ENCODE data around the gene MYH14.

Gene MYH14

DNA sequence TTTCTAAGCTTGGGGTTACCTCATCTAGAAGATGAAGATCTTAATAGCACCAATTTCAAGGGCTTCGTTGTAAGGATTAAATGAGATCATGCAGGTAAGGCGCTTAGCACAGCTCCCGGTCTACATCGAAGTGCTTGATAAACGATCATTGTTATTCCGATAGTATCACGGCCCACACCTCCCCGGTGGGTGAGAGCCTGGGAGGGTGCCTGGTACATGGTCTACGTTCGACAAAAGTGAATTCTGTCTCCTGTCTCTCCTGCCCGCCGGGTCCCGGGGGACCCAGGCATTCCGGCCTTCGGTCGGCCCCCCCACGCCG, 501 bp upstream of the MYH14 start:
- H3K36me3 Mint-ChIP-seq = no peaks in the 10 kb centered on the region
- CTCF ChIA-PET = no interaction called here
- no peaks in the 10 kb centered on the region for H3K4me1 Mint-ChIP-seq
- no peak overlapping the region for H3K4me3 Mint-ChIP-seq
- no peak overlapping the region for H3K27ac Mint-ChIP-seq
- H3K9me3 Mint-ChIP-seq = no peaks in the 10 kb centered on the region
- no peak for DNase-seq
- H3K27me3 Mint-ChIP-seq = peaks cover 66% of the 10 kb centered on the region

DNA sequence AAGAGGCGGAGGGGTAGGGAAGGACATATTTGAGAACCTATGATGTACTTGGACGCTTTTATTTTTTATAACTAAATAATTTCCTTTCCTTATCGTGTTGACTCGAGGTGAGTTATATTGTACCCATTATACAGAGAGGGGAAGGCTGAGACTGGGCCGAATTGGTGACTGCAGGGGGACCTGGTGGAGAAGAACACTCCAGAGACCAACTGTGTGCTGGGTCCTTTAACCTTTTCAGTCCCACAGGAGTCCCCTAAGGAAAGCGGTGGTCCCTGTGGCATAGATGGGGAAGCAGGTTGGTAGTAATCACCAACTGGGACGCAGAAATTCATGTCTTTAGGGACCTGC, 633 bp downstream of the MYH14 start:
- Mint-ChIP-seq H3K9me3 (no peaks in the 10 kb centered on the region), H3K4me1 (no peaks in the 10 kb centered on the region), H3K27ac (no peak overlapping the region), H3K27me3 (peaks cover 63% of the 10 kb centered on the region), H3K4me3 (no peak overlapping the region), H3K36me3 (no peaks in the 10 kb centered on the region)
- DNase-seq = no peak
- CTCF ChIA-PET = no interaction called here

DNA sequence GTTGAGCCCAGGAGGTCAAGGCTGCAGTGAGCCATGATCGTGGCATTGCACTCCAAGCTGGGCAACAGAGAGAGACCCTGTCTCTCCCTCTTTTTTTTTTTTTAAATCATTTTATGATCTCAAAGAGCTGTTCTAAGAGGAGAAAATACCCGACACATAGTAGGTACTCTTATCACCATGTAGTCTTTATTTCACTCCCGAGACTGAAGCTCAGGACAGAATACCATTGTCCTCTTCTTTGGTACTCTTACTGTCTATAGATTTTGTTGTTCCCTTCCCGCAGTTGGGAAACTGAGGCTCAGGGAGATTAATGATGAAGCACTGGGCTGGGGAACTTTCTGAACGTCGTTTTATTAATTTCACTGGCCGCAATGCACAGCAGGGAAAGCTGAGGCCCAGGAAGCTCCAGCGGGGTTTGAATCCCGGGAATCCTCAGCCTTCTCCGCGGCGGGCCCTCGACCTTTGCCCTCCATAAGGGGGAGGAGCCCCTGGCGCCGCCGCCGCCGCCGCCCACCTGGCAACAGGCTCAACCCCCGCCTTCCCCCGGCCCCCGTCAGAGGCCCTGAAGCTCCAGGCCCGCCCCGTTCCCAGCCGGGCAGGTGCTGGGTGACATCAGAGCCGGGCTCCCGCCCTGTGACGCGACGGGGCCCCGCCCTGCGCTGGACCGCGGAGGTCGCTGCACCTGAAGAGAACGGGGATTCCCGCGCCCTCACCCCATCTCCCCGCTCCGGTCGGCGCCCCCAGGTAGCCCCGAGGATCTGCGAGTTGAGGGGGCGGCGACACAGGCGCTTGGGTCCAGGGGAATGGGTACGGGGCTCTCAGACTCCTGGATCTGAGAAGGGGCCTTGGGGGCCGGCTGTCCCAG, 1.6 kb downstream of the MYH14 start:
- no peak for DNase-seq
- Mint-ChIP-seq H3K4me3 (no peak overlapping the region), H3K27me3 (peaks cover 58% of the 10 kb centered on the region), H3K9me3 (peaks cover 1% of the 10 kb centered on the region), H3K27ac (no peak overlapping the region), H3K4me1 (no peaks in the 10 kb centered on the region), H3K36me3 (no peaks in the 10 kb centered on the region)
- CTCF ChIA-PET = no interaction called here

DNA sequence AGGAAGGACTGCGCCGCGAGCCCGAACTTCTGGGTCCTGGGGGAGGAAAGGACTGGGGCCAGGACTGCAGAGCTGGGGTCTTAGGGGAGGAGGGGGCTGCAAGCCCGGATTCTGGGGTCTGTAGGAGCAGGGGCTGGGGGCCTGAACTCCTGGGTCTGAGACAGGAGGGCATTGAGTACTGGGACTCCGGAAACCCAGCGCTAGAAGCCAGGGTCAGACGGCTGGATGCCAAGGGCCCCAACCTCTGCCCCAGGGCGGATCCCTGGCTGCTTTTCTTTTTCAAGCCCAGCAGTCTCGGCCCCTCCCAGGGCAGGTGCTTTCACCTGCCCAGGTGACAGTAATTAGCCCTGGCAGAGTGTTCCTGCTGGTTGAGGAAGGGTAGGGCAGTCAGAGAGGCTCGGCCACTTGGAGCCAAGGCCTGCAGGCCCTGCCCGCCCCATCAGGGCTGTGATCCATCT, 2.3 kb downstream of the MYH14 start:
- DNase-seq = no peak
- H3K4me3 Mint-ChIP-seq = no peak overlapping the region
- no peaks in the 10 kb centered on the region for H3K36me3 Mint-ChIP-seq
- H3K27ac Mint-ChIP-seq = no peak overlapping the region
- H3K4me1 Mint-ChIP-seq = no peaks in the 10 kb centered on the region
- peaks cover 2% of the 10 kb centered on the region for H3K9me3 Mint-ChIP-seq
- H3K27me3 Mint-ChIP-seq = peaks cover 58% of the 10 kb centered on the region
- CTCF ChIA-PET = no interaction called here

DNA sequence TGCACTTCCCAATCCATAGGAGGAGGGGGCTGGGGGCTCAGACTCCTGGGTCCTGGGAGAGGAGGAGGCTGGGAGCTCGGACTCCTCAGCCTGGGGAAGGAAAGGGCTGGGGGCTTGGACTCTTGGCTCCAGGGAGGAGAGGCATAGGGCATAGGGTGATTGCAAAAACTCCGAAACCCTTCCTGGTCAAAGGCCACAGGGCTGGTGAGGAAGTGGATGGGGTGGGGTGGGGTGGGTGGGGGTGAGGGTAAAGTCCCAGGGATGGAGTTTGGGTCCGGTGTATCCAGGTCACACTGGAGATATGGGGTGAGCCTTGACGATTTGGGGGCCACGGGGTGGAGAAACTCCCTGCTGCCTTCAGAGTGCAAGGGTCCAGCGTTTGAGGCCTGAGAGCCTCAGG, 2.8 kb downstream of the MYH14 start:
- H3K4me3 Mint-ChIP-seq = no peak overlapping the region
- CTCF ChIA-PET = no interaction called here
- H3K9me3 Mint-ChIP-seq = peaks cover 2% of the 10 kb centered on the region
- H3K27ac Mint-ChIP-seq = no peak overlapping the region
- no peaks in the 10 kb centered on the region for H3K36me3 Mint-ChIP-seq
- DNase-seq = no peak
- H3K27me3 Mint-ChIP-seq = peaks cover 58% of the 10 kb centered on the region
- no peaks in the 10 kb centered on the region for H3K4me1 Mint-ChIP-seq

DNA sequence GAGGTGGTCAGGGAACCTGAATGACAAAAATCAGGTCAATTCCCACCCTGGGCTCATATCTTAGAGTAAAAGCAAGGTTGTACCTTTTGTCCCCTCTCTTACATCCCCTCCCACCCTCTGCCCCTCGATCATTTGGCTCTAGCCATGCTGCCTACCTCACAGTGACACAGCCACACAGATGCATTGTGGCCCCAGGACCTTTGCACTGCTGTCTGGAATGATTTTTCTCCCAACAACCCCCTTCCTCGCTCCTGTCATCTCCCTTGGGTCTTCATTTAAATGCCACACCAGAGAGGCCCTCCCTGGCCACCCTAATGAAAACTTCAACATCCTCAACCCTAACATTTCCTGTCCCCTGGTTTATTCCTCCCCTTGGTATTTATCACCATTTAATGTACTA, 4.3 kb downstream of the MYH14 start:
- Mint-ChIP-seq H3K27ac (no peak overlapping the region), H3K4me3 (no peak overlapping the region), H3K9me3 (peaks cover 2% of the 10 kb centered on the region), H3K4me1 (no peaks in the 10 kb centered on the region), H3K36me3 (no peaks in the 10 kb centered on the region), H3K27me3 (peaks cover 49% of the 10 kb centered on the region)
- CTCF ChIA-PET = no interaction called here
- DNase-seq = no peak

DNA sequence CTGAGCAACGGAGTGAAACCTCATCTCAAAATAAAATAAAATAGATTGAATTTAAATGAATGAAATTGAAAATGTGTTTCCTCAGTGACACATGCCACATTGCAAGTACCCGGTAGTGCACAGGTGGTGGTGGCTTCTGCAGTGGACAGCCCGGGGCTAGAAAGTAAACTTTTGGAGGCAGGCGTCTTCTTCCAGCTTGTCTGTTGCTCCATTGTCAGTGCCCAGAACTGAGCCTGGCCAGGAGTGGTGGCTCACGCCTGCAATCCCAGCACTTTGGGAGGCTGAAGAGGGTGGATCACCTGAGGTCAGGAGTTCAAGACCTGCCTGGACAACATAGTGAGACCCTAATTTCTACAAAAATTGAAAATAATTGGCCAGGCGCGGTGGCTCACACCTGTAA, 5.7 kb downstream of the MYH14 start:
- CTCF ChIA-PET = no interaction called here
- H3K36me3 Mint-ChIP-seq = no peaks in the 10 kb centered on the region
- H3K27me3 Mint-ChIP-seq = peaks cover 36% of the 10 kb centered on the region
- H3K4me3 Mint-ChIP-seq = no peak overlapping the region
- H3K9me3 Mint-ChIP-seq = peaks cover 2% of the 10 kb centered on the region
- no peak for DNase-seq
- H3K27ac Mint-ChIP-seq = no peak overlapping the region
- H3K4me1 Mint-ChIP-seq = no peaks in the 10 kb centered on the region

DNA sequence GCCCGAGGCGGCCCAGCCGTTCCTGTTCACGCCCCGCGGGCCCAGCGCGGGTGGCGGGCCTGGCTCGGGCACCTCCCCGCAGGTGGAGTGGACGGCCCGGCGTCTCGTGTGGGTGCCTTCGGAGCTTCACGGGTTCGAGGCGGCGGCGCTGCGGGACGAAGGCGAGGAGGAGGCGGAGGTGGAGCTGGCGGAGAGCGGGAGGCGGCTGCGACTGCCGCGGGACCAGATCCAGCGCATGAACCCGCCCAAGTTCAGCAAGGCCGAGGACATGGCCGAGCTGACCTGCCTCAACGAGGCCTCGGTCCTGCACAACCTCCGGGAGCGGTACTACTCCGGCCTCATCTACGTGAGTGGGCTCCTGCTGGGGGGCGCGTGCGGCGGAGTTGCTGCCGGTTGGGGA, 7.0 kb downstream of the MYH14 start:
- Mint-ChIP-seq H3K36me3 (no peaks in the 10 kb centered on the region), H3K9me3 (peaks cover 2% of the 10 kb centered on the region), H3K4me3 (no peak overlapping the region), H3K27me3 (peaks cover 27% of the 10 kb centered on the region), H3K4me1 (no peaks in the 10 kb centered on the region), H3K27ac (no peak overlapping the region)
- no peak for DNase-seq
- CTCF ChIA-PET = no interaction called here

DNA sequence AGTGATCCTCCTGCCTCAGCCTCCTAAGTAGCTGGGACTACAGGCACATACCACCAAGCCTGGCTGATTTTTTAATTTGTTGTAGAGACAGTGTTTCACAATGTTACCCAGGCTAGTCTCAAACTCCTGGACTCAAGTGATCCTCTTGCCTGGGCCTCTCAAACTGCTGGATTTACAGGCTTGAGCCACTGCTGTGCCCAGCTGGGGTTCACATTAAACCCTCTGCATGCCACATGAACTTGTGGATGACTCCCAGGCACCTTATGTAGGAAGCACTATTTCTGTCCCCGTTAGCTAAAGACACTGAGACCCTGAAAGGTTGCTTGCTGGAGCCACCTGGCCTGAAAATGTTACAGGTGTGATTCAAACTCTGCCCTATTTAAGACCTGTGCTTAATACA, 10.5 kb downstream of the MYH14 start:
- Mint-ChIP-seq H3K36me3 (no peaks in the 10 kb centered on the region), H3K9me3 (peaks cover 2% of the 10 kb centered on the region), H3K4me3 (no peak overlapping the region), H3K27me3 (peaks cover 8% of the 10 kb centered on the region), H3K4me1 (no peaks in the 10 kb centered on the region), H3K27ac (no peak overlapping the region)
- CTCF ChIA-PET = no interaction called here
- no peak for DNase-seq

DNA sequence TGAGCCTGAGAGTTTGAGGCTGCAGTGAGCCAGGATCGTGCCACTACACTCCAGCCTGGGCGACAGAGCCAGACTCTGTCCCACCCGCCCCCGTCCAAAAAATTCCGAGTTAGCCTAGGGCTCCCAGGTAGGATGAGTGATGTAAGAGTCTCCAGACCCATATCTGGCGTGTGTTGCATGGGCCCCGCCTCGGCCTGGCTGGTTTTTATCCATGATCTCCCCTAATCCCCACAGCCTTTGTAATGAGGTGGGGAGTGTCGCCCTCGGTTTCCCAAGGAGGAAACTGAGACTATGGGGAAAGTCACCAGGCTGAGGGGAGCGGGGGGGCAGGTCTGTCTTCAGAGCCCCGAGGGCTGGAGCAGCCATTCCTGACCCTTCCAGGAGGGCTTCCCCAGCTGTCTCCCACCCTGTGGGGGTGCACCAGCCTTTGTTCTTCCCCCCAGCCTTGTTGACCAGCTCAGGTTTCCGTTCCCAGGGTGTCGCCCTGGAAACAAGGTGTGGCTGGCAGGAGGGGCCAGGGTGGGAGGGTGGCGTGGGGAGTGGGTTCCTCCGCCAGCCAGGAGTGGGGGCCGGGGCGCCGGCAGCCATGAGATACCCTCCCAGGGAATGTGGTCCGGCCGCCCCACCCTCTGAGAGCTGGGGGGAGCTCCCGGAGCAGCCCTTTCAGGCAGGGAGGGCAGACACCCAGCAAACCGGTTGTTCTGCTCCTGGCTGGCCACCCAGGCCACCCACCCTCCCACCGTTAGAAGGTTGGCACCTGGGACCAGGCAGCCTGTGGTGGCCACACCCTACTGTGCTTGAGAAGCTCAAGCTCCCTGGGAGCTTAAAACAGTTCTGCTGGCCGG, 11.5 kb downstream of the MYH14 start:
- CTCF ChIA-PET = interaction anchor here (1.0 kb wide), 1 partner anchor 39 kb away, joined by 3 read pairs; no protein-coding TSS in a partner anchor
- Mint-ChIP-seq H3K4me3 (no peak overlapping the region), H3K4me1 (no peaks in the 10 kb centered on the region), H3K9me3 (peaks cover 2% of the 10 kb centered on the region), H3K27ac (no peak overlapping the region), H3K36me3 (no peaks in the 10 kb centered on the region), H3K27me3 (peaks cover 8% of the 10 kb centered on the region)
- no peak for DNase-seq

DNA sequence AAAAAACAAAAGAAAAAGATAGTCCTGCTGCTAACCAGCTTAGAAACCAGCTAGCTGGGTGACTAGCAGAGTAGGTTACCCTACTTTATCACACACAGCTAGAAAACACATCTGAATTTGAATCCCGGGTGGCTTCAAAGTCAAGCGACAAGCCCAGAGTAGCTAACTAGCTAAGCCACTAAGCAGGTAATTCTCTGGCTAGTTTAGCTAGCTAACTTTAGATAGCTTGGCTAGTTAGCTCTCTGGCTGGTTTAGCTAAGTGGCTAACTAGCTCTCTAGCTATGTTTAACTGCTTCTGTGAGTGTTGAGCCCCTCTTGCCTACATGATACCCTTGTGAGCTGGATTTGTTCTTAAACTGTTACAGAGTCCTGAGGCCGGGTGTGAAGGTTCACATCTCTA, 12.4 kb downstream of the MYH14 start:
- DNase-seq = no peak
- no peaks in the 10 kb centered on the region for H3K4me1 Mint-ChIP-seq
- no peaks in the 10 kb centered on the region for H3K9me3 Mint-ChIP-seq
- H3K27me3 Mint-ChIP-seq = peaks cover 8% of the 10 kb centered on the region
- H3K27ac Mint-ChIP-seq = no peak overlapping the region
- CTCF ChIA-PET = interaction anchor here (1.0 kb wide), 1 partner anchor 39 kb away, joined by 3 read pairs; no protein-coding TSS in a partner anchor
- H3K4me3 Mint-ChIP-seq = no peak overlapping the region
- no peaks in the 10 kb centered on the region for H3K36me3 Mint-ChIP-seq

DNA sequence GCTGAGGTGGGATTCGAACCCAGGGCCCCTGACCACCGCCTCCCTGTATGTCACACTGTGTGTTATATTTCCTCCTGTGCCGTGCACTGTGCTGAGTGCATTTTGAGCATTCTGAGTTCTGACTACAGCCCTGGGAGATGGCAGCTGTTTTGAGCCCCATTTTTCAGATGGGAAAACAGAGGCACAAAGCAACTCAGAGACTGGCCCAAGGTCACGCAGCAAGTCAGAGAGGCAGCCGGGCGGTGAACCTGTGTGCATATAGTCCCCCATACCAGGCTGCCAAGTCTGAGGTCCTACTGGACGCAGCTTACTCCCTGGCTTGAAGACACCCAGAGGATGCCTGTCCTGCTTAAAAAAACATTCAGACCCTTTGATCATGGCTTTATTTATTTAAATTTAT, 17.7 kb downstream of the MYH14 start:
- CTCF ChIA-PET = no interaction called here
- H3K36me3 Mint-ChIP-seq = no peaks in the 10 kb centered on the region
- H3K4me3 Mint-ChIP-seq = no peak overlapping the region
- no peak overlapping the region for H3K27ac Mint-ChIP-seq
- peaks cover 10% of the 10 kb centered on the region for H3K9me3 Mint-ChIP-seq
- no peak for DNase-seq
- H3K27me3 Mint-ChIP-seq = peaks cover 4% of the 10 kb centered on the region
- no peaks in the 10 kb centered on the region for H3K4me1 Mint-ChIP-seq

DNA sequence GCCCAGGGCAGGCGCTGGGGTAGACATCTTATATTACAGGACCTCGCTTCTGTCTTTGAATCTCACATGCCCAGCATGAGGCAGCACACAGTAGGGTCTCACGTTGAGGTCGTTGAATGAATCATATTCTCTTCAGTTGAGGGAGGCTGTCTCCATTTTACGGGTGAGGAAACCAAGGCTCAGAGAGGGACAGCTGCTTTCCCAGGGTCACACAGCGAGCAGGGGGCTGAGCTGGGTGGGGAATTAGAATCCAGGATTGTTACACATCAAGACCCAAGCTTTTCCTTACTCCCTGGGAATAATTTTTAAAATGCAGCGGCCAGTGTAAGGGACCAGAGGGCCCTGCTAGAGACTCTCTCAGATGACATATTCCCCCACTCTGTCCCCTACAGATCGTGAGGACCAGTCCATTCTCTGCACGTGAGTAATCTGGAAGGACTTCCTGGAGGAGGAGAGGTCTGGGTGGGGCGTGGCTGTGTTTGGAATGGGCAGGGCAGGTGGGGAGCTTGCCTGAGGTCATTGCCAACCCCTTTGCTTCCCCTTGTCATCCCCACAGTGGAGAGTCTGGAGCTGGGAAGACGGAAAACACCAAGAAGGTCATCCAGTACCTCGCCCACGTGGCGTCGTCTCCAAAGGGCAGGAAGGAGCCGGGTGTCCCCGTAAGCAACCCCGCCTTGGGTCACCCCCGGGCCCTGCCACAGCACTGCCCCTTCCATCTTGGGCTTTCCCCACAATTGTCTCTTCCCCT, 19.4 kb downstream of the MYH14 start:
- no peaks in the 10 kb centered on the region for H3K36me3 Mint-ChIP-seq
- CTCF ChIA-PET = no interaction called here
- H3K4me1 Mint-ChIP-seq = no peaks in the 10 kb centered on the region
- H3K4me3 Mint-ChIP-seq = no peak overlapping the region
- peaks cover 10% of the 10 kb centered on the region for H3K9me3 Mint-ChIP-seq
- H3K27me3 Mint-ChIP-seq = no peaks in the 10 kb centered on the region
- DNase-seq = no peak
- no peak overlapping the region for H3K27ac Mint-ChIP-seq

DNA sequence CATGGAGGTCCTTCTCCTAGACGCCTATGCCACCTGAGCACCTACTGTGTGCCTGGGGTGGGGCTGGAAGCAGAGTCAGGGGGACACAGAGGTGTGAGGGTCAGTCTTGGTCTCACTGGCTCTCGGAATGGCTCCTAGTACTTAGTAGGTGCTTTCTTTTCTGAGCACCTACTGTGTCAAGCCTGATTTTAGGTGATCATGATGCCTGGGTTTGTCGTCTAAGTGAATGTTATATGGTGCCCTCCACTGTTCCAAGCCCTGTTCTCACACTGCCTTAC, 20.0 kb downstream of the MYH14 start:
- CTCF ChIA-PET = no interaction called here
- no peaks in the 10 kb centered on the region for H3K27me3 Mint-ChIP-seq
- H3K36me3 Mint-ChIP-seq = no peaks in the 10 kb centered on the region
- no peak overlapping the region for H3K4me3 Mint-ChIP-seq
- peaks cover 10% of the 10 kb centered on the region for H3K9me3 Mint-ChIP-seq
- no peak overlapping the region for H3K27ac Mint-ChIP-seq
- no peaks in the 10 kb centered on the region for H3K4me1 Mint-ChIP-seq
- DNase-seq = no peak

All from activated naive CD4-positive, alpha-beta T cell treated with anti-CD3 and anti-CD28 coated beads, Interleukin-2, amount 10 ng/mL, durations not matched to agents 7 days and 5 days (primary cell).